NCI-H2196 (cell line): Measurements from ENCODE around the gene OR4K2.
"Not testable (repeated sequence)": the region's sequence is repeated elsewhere in the genome, so short reads cannot be mapped to it uniquely, and the experiment has no call there.

ENCODE experiments used
- DNase-seq: peaks from one replicate; lab custom pipeline; 2025; ENCODE audit not compliant: unreplicated experiment; lab: John Stamatoyannopoulos, UW

The OR4K2 gene, protein sequence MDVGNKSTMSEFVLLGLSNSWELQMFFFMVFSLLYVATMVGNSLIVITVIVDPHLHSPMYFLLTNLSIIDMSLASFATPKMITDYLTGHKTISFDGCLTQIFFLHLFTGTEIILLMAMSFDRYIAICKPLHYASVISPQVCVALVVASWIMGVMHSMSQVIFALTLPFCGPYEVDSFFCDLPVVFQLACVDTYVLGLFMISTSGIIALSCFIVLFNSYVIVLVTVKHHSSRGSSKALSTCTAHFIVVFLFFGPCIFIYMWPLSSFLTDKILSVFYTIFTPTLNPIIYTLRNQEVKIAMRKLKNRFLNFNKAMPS

DNA sequence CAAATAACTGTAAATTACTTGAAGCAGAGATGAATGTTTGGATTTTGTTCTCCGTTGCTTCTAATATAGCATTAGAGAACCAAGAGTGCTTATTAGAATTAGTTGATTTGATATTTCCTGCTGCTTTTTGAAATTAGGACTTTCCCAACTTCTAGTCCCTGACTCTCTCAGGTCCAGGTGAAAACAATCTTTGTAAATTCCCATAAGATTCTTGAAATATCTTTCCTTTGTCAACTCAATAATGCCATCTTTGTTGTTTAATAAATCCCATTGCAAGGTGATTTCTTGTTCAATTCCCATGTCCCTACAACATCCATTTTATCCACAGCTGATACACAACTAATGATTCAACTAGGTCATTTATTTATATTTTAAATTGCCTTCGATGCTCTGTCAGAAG, at the start of gene OR4K2:
Gene OR4K2, plus strand, starts transcription at position 301 of the 400 bp plus-strand sequence. CDS start 1,126 bp downstream, outside the sequence.
- DNase-seq: no peak

DNA sequence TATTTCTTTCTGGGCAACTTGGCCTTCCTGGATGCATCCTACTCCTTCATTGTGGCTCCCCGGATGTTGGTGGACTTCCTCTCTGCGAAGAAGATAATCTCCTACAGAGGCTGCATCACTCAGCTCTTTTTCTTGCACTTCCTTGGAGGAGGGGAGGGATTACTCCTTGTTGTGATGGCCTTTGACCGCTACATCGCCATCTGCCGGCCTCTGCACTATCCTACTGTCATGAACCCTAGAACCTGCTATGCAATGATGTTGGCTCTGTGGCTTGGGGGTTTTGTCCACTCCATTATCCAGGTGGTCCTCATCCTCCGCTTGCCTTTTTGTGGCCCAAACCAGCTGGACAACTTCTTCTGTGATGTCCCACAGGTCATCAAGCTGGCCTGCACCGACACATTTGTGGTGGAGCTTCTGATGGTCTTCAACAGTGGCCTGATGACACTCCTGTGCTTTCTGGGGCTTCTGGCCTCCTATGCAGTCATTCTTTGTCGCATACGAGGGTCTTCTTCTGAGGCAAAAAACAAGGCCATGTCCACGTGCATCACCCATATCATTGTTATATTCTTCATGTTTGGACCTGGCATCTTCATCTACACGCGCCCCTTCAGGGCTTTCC, 47.2 kb upstream of the OR4K2 start:
- DNase-seq: not testable (repeated sequence)

DNA sequence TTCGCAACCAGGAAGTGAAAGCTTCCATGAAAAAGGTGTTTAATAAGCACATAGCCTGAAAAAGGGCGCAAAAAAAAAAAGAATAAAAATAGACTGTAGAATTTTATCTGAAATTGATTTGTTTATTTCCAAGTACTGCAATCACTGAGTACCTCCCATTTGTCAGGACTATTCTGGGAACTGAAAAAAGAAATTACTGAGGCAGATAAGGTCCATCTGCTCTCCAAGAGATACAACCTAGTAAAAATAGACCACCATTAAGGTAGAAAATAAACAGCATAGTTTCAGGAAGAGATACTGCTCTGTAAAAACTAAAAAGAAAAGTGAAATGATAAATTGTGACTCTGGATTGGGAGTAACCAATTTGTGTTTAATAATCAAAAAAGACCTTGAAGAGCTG, 46.6 kb upstream of the OR4K2 start:
- DNase-seq: no peak

DNA sequence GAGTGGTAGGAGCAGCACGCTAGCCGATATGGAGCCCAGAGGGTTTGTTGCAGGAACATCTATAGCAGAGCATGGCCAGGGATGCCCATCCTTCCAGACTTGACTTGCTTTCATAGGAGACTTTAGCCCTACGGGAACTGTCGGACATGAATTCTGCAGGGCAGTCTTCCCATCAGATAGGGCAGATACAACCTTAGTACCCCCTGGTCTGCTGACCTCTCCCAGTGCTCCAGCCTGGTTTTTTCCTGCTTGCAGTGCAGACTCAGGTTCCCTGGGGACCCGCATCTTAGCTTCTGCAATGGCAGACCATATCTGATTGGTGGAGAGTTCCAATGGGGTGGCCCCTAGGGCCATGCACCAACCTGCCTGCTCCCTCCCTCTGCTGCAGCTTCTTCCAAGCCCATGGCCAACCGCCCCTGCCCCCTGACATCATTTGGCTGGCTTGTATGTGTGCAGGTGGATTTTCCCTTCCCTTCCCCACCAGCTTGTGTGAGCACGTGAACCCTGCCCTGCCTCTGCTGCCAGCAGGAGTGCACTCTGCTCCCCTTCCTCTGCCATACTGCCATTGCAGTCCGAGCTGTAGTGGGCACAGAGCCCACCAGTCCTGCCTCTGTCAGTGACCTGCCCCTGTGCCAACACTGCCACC, 40.6 kb upstream of the OR4K2 start:
- DNase-seq: not testable (repeated sequence)

DNA sequence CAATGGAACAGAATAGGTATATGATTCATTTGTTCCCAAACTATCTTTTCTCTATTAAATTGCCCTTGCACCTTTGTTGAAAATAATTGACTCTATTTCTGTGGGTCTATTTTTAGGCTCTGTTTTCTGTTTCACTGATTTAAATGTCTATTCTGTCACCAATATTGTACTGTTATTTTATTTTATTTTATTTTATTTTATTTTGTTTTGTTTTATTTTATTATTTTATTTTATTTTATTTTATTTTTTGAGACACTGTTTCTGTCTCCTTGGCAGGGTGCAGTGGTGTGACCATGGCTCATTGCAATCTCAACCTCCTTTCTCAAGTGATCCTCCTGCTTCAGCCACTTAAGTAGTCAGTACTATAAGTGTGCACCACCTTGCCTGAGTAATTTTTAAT, 36.5 kb upstream of the OR4K2 start:
- no peak for DNase-seq

DNA sequence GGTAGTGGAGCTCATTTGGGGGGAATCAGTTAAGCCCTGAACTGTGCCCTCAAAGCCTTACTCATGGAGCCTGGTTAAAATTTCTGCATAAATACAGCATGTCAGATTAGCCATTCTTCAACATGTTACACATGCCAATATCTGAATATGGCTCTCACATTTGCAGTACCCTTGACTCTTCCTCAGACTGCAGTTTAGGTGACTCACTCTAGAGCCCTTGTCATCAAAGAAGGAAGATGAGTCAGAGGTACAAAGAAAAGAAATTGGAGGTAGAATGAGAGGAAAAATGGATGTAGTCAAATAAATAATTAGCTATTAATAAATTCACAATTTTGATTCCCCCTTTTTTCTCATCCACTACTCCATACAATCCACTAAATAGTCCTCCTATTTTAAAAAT, 23.6 kb upstream of the OR4K2 start:
- no peak for DNase-seq

DNA sequence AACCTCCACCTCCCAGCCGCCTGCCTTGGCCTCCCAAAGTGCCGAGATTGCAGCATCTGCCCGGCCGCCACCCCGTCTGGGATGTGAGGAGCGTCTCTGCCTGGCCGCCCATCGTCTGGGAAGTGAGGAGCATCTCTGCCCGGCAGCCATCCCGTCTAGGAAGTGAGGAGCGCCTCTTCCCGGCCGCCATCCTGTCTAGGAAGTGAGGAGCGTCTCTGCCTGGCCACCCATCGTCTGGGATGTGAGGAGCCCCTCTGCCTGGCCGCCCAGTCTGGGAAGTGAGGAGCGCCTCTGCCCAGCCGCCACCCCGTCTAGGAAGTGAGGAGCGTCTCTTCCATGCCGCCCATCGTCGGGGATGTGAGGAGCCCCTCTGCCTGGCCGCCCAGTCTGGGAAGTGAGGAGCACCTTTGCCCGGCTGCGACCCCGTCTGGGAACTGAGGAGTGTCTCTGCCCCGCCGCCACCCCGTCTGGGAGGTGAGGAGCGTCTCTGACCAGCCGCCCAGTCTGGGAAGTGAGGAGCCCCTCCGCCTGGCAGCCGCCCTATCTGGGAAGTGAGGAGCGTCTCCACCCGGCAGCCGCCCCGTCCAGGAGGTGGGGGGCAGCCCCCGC, 8.8 kb upstream of the OR4K2 start:
- DNase-seq: not testable (repeated sequence)

DNA sequence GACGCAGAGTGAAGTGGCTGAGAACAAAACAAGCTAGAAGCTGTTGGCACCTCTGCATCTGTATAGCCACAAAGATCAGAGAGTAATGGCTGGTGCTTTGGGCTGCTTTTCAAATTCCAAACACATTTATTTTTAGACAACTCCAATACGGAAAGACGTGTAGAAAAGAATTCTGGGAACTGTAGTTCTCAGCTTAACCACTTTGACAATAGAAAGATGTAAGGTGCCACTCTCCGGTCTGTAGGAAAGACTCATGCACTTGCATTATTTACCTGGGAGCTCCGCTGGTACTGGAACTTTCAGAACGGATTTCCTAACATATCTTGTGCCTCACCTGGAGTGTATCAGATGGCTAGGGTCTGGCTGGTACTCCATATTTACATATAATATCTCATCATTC, 1.8 kb upstream of the OR4K2 start:
- DNase-seq: no peak

DNA sequence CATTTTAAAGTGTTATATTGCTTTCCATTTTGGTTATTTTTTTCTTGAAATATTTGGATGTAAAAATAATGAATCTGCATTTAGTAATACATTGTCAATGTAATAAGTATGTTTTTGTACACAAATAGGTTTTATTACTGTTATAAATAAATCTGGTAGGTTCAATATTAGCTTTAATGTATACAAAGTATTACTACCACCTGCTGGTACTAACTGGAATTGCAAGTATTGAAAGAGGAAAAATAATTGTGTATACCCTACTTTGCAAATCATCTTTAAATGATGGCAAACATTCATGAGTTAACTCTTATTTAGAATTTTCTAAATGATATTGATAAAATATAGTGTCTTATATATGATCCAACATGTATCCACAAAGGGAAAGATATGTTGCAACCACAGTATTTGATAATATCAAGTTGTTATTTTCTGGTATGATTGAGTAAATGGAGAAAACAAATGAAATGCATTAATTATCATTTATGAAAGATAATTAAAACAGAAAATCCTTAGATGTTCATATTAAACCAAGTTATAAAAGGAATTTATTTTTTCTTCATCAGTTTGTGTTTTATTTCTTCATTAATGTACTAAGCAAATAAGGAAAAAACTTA, 3.2 kb downstream of the OR4K2 start:
- DNase-seq: no peak

DNA sequence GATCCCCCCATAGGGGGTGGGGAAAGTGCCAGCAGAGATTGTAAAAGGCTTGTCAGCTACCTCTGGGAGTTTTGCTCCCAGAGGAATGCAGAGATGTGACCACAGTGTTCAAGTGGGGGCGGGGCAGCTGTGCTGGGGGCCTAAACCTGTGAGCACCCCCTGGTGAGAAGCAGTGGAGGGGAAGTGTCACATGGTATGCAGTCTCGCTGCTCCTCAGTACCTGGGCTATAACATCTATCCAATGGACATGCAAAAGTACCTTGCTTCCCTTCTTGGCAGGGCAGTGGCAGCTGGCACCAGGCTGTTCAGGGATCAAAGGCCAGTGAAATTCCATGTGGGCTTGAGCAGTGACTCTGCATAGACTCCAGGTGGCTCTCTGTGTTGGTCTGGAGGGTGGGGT, 20.3 kb downstream of the OR4K2 start:
- DNase-seq: no peak

DNA sequence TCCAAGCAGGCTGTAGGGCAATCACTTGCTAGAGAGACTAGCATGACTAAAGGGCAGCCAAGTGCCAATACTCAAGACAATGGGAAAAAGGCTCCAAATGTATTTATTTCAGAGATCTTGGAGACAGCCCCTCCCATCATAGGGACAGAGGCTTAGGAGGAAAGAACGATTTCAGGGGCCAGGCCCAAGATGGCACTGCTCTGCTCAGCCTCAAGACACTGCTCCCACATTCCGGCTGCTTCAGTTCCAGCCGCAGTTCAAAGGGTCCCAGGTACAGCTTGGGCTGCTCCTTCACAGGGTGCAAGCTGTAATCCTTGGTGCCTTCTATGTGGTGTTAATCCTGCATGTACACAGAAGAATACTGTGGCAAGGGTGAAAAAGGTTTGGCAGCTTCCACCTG, 26.1 kb downstream of the OR4K2 start:
- DNase-seq: no peak

DNA sequence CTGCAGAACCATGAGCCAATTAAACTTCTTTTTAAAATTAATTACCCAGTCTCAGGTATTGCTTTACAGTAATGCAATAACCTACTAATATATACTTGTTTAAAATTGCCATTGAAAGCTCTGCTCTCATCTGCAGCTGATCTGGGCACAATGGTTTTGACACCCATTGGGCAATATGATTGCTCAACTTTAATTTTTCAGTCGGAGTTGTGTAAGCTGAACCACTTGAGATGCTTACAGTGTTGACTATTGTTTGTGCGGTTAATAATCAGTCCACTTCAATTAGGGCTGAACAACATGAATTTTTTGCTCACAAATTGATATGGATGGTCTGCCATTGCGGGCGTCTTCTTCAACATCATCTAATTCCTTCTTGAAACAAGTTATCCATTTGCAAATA, 27.5 kb downstream of the OR4K2 start:
- DNase-seq: no peak

DNA sequence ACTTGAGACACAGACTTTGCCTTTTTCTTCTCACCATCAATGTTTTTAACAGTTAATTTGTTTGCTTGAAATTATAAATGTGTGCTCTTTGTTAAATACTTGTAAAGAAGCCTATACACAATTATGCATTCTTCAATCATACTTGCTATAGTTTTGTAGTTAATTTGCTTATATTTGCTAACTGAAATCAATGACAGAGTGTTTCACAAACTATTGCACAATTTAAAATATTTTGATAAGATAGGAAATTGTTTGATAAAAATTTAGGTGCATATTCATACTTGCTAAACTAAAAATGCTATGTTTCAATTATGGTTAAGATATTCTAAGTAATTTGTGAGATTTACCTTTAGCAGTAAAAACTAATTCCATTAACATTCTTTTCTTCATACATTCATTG, 31.7 kb downstream of the OR4K2 start:
- DNase-seq: no peak

DNA sequence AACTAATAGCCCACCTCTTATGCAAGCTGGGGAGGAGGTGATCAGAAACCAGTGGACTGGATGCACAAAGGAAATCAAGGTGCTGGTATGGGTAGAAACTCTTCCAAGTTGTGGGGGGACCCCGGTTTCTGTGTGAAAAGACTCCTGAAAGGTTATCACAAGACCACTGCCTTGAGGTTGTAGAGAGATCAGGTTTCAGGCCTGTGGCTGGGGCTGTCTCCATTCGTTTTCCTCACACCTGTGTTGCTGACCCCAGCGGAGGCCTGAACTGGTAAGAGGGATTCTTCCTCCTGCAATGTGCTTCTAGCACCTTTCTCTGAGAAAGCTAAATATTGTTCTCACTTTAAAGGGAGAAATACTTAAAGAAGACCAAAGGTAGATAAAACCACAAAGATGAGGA, 36.2 kb downstream of the OR4K2 start:
- DNase-seq: no peak

DNA sequence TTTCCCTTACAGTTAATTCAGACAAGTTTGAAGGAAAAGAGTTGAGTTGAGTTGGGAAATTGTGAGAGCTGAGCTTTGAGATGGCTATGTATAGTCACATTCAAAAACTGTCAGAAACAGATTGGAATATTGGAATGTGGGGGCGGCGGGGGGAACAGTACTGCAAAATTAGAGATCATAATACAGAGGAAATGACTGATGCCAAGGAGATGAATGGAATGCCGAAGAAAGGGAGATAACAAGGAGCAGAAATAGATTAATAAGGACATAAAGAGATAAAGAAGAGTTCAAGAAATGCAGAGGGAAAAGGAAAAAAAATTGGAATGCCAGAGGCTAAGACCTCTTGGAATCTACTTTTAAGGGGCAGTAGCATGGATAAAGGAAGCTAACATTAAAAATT, 42.3 kb downstream of the OR4K2 start:
- no peak for DNase-seq

DNA sequence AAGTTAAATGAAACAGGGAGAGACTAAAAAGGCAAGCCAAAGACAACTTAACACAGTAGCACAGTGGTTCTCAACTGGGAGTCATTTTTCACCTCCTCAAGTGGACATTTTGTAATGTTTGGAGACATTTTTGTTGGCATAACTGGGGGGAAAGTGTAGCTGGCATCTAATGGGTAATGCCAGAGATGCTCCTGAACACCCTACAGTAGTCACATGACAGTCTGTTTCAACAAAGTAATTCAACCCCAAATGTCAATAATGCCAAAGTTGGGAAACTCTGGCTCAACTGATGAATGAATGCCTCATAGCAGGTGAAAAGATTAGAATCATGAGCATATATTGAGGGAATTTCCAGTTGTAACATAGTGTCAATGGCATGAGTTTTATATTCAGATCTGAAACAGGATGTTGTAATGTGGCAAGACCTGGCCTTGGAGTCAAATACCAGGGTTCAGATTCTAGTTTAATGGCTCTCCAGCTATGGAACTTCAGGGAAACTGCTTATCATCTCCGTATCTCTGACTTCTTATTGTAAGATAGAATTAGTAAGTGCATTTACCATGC, 43.1 kb downstream of the OR4K2 start:
- no peak for DNase-seq

DNA sequence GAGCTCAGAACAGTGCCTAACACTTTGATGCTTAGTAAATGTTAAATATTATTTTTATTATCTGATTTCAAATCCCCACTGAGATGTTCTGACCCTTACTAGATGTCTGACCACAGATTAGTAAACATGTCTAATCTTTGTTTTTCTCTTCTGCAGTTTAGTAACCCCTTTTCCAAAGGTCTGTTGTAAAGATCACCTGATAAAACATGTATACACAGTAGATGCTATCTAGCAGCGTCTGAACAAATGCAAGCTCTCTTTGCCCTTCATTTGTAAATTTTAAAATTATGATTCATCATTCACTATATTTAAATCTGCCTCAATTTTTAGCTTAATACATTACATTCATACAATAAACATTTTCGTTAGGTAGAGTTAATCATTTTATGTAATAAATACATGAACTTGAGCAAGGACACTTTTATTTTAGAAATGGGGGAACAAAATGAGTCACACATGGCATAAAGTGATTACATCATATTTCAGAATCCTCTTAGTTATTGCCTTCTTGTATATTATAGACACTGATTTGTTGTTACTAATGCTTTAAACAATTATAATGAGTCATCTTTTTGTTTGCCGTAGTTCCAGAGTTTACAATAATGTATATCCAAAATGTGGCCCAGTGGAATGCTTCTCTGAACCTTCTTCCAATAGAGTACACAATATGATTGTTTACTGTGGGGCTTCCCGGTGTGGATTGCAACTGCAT, 43.8 kb downstream of the OR4K2 start:
- no peak for DNase-seq

DNA sequence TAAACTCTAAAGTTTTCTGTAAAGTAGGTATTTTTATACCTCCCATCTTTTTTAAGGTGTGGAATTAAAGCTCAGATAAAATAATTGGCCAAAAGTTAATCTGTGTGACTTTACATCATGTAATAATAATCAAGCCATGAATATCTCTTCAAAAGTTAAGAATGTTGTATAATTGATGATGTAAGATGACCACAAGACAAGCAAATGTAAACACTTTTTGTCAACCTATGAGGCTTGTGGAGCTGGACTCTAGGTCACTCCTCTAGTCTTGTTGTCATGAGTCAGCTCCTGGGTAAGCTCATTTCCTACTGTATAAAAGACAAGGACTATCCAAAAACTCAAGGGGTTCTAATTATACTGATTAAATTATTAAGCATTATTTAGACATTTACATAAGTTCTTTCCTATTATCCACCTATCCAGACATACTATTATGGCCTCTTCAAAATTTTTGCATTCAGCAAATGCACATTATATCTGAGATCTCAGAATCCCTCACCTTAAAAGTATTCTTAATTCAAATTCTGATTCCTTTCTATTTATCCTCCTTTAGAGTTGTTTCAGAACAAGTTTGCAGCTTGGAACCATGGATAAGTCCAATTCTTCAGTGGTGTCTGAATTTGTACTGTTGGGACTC, 45.2 kb downstream of the OR4K2 start, which contains the start of gene OR4K5:
Gene OR4K5, plus strand, starts transcription at position 587 of the 637 bp plus-strand sequence. Its CDS starts 0 bp downstream, at position 587.
- DNase-seq: no peak

DNA sequence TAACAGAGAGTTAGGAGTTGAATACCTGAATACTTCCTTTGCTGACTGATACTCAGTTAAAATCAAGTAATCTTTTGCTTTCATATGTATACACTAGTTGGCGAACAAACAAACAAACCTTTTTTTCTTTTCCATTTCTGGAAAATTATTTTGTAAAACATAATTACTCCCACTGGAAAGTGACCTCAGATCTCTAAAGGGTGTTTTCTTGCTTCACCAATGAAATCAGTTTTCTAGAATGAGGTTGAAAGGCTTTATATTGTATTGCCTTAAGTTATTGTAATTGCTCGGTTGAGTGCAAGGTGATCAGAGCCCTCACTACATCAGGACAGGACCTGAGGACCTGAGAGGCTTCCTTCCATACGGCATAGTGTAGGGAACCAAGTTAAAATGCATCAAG, 55.7 kb downstream of the OR4K2 start, which contains the start of gene OR4K1:
Gene OR4K1, plus strand, starts transcription at position 301 of the 400 bp plus-strand sequence. CDS start 4,750 bp downstream, outside the sequence.
- DNase-seq: no peak
